ENCODE data around the gene MEF2C.

- TF ChIP-seq ATF3 (CRISPR knock-in tag; conservative IDR thresholded peaks at IDR 0.05) (no peak), CTCF (IDR thresholded peaks at IDR 0.05) (no peak)
Measured at GRCh38 chr5:88820581-88820980, 62.4 kb downstream of the MEF2C start.
